Type B pancreatic cell (in vitro differentiated cells): ENCODE measurements around the gene ZMYM3. TPM values are rescaled to one million over a fixed set of nuclear protein-coding genes. Genes with fewer than 3 reads are reported as not detected.
"Not testable (repeated sequence)": the region's sequence is repeated elsewhere in the genome, so short reads cannot be mapped to it uniquely, and the experiment has no call there.

Source experiments
- DNase-seq: peaks from one replicate; pipeline ENCODE4 v3.0.0; 2021; ENCODE audit warnings: mixed read lengths; ENCODE audit not compliant: unreplicated experiment; ENCODE audit errors: extremely low spot score
- H3K27ac Mint-ChIP-seq: 2 replicates; pipeline ENCODE4 v1.8.0; 2021; ENCODE audit warnings: mild to moderate bottlenecking, mixed read lengths
- H3K27me3 Mint-ChIP-seq: 2 replicates; pipeline ENCODE4 v1.8.0; 2021; ENCODE audit warnings: mixed read lengths
- H3K36me3 Mint-ChIP-seq: 2 replicates; pipeline ENCODE4 v1.8.0; 2021; ENCODE audit warnings: mixed read lengths
- H3K4me1 Mint-ChIP-seq: one replicate; pipeline ENCODE4 v1.8.0; 2021; ENCODE audit warnings: mixed read lengths; ENCODE audit not compliant: unreplicated experiment
- H3K4me3 Mint-ChIP-seq: 2 replicates; pipeline ENCODE4 v1.8.0; 2021; ENCODE audit warnings: mild to moderate bottlenecking, mixed read lengths
- H3K9me3 Mint-ChIP-seq: 2 replicates; pipeline ENCODE4 v1.8.0; 2021; ENCODE audit warnings: mixed read lengths
- CTCF ChIP-seq: fragments of 200-600 bp; sonication (generic); conservative IDR thresholded peaks from 2 replicates; pipeline ENCODE4 v1.5.0; 2021; ENCODE audit warnings: antibody characterized with exemption, mild to moderate bottlenecking
- long read RNA-seq: library from polyadenylated mRNA; unstranded; transcript quantifications from one replicate; pipeline ENCODE4 v2.0.0, GENCODE V29; 2020
- total RNA-seq: library from RNA; stranded (reverse); gene quantifications from 2 replicates; pipeline ENCODE4 v1.2.1, GENCODE V29; 2021; ENCODE audit warnings: low replicate concordance

The ZMYM3 gene
- 34.9 and 67.8 TPM in 2 replicates for total RNA-seq
- long read RNA-seq, partial matches to known transcripts, result 6 of 10 reads
- long read RNA-seq, other reads (novel, unspliced or antisense), result 4 of 10 reads

GRCh38 chrX:71254092-71254963 is at the start of gene ZMYM3:
Gene ZMYM3 (minus strand): TSS chrX:71254140. CDS start chrX:71253255, 885 bp downstream.
- Mint-ChIP-seq H3K4me1 (peaks cover 4% of the 10 kb centered on the region), H3K4me3 (peak within 1 kb of the TSS; percentile 95), H3K27me3 (no peaks in the 10 kb centered on the region), H3K36me3 (peaks cover 8% of the 10 kb centered on the region), H3K27ac (peak within 1 kb of the TSS; percentile 81), H3K9me3 (no peaks in the 10 kb centered on the region)
- no peak for TF ChIP-seq CTCF
- peak; percentile 87 for DNase-seq

- Mint-ChIP-seq H3K36me3 (peaks cover 15% of the 10 kb centered on the region), H3K4me3 (no peak overlapping the region), H3K4me1 (peaks cover 4% of the 10 kb centered on the region), H3K9me3 (no peaks in the 10 kb centered on the region), H3K27me3 (no peaks in the 10 kb centered on the region), H3K27ac (no peak overlapping the region)
- DNase-seq, result no peak
- no peak for TF ChIP-seq CTCF
Measured at GRCh38 chrX:71302461-71303213, 48.7 kb upstream of the ZMYM3 start.

GRCh38 chrX:71301195-71301924 is 47.4 kb upstream of the ZMYM3 start, which contains the start of gene ITGB1BP2:
Gene ITGB1BP2 (plus strand): TSS chrX:71301750. CDS start chrX:71301807, 57 bp downstream.
- Mint-ChIP-seq H3K9me3 (no peaks in the 10 kb centered on the region), H3K4me1 (peaks cover 4% of the 10 kb centered on the region), H3K36me3 (peaks cover 21% of the 10 kb centered on the region), H3K4me3 (no peak within 1 kb of the TSS), H3K27ac (no peak within 1 kb of the TSS), H3K27me3 (no peaks in the 10 kb centered on the region)
- no peak for TF ChIP-seq CTCF
- DNase-seq, result no peak

- not testable (repeated sequence) for H3K4me1 Mint-ChIP-seq, H3K27me3 Mint-ChIP-seq, DNase-seq, H3K27ac Mint-ChIP-seq, H3K4me3 Mint-ChIP-seq, H3K9me3 Mint-ChIP-seq
- H3K36me3 Mint-ChIP-seq, result peaks cover 21% of the 10 kb centered on the region
Measured at GRCh38 chrX:71300495-71300894, 46.6 kb upstream of the ZMYM3 start.

- DNase-seq, H3K4me3 Mint-ChIP-seq, H3K27ac Mint-ChIP-seq, H3K9me3 Mint-ChIP-seq, H3K27me3 Mint-ChIP-seq, H3K4me1 Mint-ChIP-seq: not testable (repeated sequence)
- H3K36me3 Mint-ChIP-seq, result peaks cover 21% of the 10 kb centered on the region
Measured at GRCh38 chrX:71300064-71300463, 46.1 kb upstream of the ZMYM3 start.

- Mint-ChIP-seq H3K27ac (no peak overlapping the region), H3K36me3 (peaks cover 27% of the 10 kb centered on the region), H3K9me3 (no peaks in the 10 kb centered on the region)
Measured at GRCh38 chrX:71298119-71298518, 44.2 kb upstream of the ZMYM3 start.

More at GRCh38 chrX:71298119-71298518, 44.2 kb upstream of the ZMYM3 start:
- TF ChIP-seq CTCF, result no peak
- no peak for DNase-seq
- no peaks in the 10 kb centered on the region for H3K27me3 Mint-ChIP-seq
- no peak overlapping the region for H3K4me3 Mint-ChIP-seq
- H3K4me1 Mint-ChIP-seq, result peaks cover 4% of the 10 kb centered on the region
